ENCODE results near the gene SUDS3. TPM values are rescaled to one million over a fixed set of nuclear protein-coding genes. Genes with fewer than 3 reads are reported as not detected.
"Not testable (repeated sequence)": the region's sequence is repeated elsewhere in the genome, so short reads cannot be mapped to it uniquely, and the experiment has no call there.

SUDS3 gene
- total RNA-seq, 1 donor from 2014 or later, result 44.8 TPM

DNA sequence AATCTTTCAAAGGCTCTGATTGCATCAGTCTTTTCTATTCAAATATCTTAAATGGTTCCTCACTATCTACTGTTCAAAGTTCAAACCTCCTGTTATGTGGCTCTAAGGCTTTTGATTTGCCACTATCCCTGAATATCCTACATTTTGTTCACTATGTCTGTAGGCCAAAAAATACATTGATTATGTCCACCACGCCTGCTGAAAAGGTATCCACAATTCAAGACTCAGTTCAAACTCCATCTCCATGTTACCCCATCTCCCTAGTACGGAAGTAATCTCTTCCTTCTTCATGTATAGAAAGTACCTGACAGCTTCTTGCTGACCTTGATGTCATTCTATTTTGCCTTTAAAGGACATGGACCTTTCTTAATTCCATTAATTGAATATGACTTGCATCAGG, 28.4 kb upstream of the SUDS3 start:
- no peaks in the 10 kb centered on the region for H3K27me3 Mint-ChIP-seq (ENCODE audit: low read depth)
- H3K4me3 Mint-ChIP-seq, result no peak overlapping the region
- H3K27ac Mint-ChIP-seq (ENCODE audit: unreplicated experiment), result no peak overlapping the region
- no peaks in the 10 kb centered on the region for H3K9me3 Mint-ChIP-seq
- H3K4me1 Mint-ChIP-seq, result peaks cover 4% of the 10 kb centered on the region
- H3K36me3 Mint-ChIP-seq (ENCODE audit: low read depth), result no peaks in the 10 kb centered on the region
- TF ChIP-seq, protein P1, sequence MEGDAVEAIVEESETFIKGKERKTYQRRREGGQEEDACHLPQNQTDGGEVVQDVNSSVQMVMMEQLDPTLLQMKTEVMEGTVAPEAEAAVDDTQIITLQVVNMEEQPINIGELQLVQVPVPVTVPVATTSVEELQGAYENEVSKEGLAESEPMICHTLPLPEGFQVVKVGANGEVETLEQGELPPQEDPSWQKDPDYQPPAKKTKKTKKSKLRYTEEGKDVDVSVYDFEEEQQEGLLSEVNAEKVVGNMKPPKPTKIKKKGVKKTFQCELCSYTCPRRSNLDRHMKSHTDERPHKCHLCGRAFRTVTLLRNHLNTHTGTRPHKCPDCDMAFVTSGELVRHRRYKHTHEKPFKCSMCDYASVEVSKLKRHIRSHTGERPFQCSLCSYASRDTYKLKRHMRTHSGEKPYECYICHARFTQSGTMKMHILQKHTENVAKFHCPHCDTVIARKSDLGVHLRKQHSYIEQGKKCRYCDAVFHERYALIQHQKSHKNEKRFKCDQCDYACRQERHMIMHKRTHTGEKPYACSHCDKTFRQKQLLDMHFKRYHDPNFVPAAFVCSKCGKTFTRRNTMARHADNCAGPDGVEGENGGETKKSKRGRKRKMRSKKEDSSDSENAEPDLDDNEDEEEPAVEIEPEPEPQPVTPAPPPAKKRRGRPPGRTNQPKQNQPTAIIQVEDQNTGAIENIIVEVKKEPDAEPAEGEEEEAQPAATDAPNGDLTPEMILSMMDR (conservative IDR thresholded peaks at IDR 0.05), result no peak
- no peak for DNase-seq (ENCODE audit: low read depth, low spot score)

DNA sequence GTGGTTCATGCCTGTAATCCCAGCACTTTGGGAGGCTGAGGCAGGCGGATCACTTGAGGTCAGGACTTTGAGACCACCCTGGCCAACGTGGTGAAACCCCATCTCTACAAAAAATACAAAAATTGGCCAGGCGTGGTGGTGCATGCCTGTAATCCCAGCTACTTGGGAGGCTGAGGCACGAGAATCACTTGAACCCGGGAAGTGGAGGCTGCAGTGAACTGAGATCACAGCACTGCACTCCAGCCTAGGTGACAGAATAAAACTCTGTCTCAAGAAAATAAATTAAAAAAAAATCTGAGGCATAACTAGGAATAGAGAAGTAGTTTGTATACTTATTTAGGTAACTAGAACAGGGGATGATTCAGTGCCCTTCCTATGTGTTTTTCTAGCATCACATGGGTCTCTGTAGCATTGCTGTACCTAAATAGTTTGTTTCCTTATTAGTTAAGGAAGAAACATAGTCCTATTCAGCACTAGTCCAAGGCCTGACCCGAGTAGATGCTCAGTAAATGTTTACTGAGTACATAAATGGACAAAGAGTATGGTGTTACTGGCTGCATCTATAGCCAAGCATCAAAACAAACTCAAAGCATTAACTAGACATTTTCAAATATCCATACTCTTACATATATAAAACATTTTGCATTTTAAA, 25.3 kb upstream of the SUDS3 start:
- TF ChIP-seq, protein P1 (conservative IDR thresholded peaks at IDR 0.05), result no peak
- no peaks in the 10 kb centered on the region for H3K27me3 Mint-ChIP-seq (ENCODE audit: low read depth)
- peaks cover 2% of the 10 kb centered on the region for H3K36me3 Mint-ChIP-seq (ENCODE audit: low read depth)

DNA sequence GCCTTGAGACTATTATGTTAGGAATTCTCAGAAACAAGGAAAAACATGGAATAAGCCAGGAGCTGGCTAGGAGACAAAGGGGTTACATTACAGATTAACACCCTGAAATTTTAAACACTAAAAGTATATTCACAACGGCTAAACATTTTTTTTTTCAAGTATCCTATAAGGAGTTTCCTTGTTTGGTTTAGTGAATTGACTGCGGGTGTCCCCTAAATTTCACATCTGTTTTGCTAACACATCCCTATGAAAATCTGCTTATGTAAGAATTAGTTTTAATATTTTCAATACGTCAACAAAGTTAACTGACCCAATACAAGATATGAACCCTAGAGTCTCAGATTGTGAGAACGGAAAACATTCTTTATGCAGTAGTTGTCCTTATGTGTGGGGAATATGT, 22.6 kb upstream of the SUDS3 start:
- Mint-ChIP-seq H3K4me1 (peaks cover 13% of the 10 kb centered on the region), H3K27ac (ENCODE audit: unreplicated experiment) (no peak overlapping the region), H3K27me3 (ENCODE audit: low read depth) (no peaks in the 10 kb centered on the region), H3K36me3 (ENCODE audit: low read depth) (peaks cover 2% of the 10 kb centered on the region), H3K9me3 (peaks cover 3% of the 10 kb centered on the region), H3K4me3 (no peak overlapping the region)
- TF ChIP-seq, protein P1 (conservative IDR thresholded peaks at IDR 0.05), result no peak
- DNase-seq (ENCODE audit: low read depth, low spot score), result no peak

More for the DNA sequence above, 25.3 kb upstream of the SUDS3 start:
- Mint-ChIP-seq H3K4me3 (no peak overlapping the region), H3K27ac (ENCODE audit: unreplicated experiment) (no peak overlapping the region), H3K9me3 (peaks cover 3% of the 10 kb centered on the region), H3K4me1 (no peaks in the 10 kb centered on the region)
- DNase-seq (ENCODE audit: low read depth, low spot score), result no peak

DNA sequence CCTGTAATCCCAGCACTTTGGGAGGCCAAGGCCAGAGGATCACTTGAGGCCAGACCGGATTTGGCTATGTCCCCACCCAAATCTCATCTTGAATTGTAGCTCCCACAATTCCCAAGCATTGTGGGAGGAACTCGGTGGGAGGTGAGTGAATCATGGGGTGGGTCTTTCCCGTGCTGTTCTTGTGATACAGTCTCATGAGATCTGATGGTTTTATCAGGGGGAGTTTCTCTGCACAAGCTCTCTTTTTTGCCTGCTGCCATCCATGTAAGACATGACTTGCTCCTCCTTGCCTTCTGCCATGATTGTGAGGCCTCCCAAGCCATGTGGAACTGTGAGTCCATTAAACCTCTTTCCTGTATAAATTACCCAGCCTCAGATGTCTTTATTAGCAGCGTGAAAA, 21.9 kb upstream of the SUDS3 start:
- peaks cover 18% of the 10 kb centered on the region for H3K4me1 Mint-ChIP-seq
- H3K27me3 Mint-ChIP-seq (ENCODE audit: low read depth); DNase-seq (ENCODE audit: low read depth, low spot score); H3K4me3 Mint-ChIP-seq; H3K27ac Mint-ChIP-seq (ENCODE audit: unreplicated experiment); H3K9me3 Mint-ChIP-seq; H3K36me3 Mint-ChIP-seq (ENCODE audit: low read depth): not testable (repeated sequence)

DNA sequence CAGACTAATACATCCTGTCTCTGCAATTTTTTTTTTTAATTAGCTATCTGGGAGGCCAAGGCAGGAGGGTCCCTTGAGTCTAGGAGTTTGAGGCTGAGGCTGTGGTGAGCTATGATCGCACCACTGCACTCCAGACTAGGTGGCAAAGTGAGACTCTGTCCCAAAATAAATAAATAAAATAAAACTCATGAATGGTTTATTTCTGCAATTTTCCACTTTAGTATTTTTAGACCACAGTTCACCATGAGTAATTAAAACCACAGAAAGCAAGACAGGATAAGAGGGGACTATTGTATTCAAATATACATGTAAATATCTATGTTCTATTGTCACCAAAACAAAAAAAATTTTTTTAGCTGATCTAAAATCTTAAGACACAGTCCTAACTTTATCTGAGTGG, 21.5 kb upstream of the SUDS3 start:
- no peak for DNase-seq (ENCODE audit: low read depth, low spot score)
- TF ChIP-seq, protein P1 (conservative IDR thresholded peaks at IDR 0.05), result no peak
- Mint-ChIP-seq H3K36me3 (ENCODE audit: low read depth) (peaks cover 2% of the 10 kb centered on the region), H3K27ac (ENCODE audit: unreplicated experiment) (no peak overlapping the region), H3K27me3 (ENCODE audit: low read depth) (no peaks in the 10 kb centered on the region), H3K9me3 (peaks cover 3% of the 10 kb centered on the region), H3K4me3 (no peak overlapping the region), H3K4me1 (peaks cover 18% of the 10 kb centered on the region)

DNA sequence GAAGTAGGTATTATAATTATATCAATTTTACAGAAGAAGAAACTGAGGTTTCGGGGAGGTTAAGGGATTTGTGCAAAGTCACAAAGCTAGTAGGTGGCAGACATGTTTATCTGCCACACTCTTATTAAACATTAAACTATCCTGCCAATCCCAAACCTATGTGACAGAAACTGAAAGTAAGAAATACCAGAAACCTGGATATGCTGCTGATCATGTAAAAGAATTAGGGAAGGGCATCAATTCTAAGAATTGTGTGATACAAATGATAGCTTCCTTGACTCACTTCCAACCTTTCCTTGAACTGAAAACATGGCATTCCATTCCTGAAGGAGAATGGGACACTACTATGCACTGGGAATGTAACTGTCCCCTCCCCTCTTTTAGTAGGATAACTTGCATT, 20.5 kb upstream of the SUDS3 start:
- DNase-seq (ENCODE audit: low read depth, low spot score), result no peak
- H3K4me1 Mint-ChIP-seq, result peaks cover 18% of the 10 kb centered on the region
- no peaks in the 10 kb centered on the region for H3K27me3 Mint-ChIP-seq (ENCODE audit: low read depth)
- H3K4me3 Mint-ChIP-seq, result no peak overlapping the region
- H3K36me3 Mint-ChIP-seq (ENCODE audit: low read depth), result peaks cover 2% of the 10 kb centered on the region
- H3K27ac Mint-ChIP-seq (ENCODE audit: unreplicated experiment), result no peak overlapping the region
- peaks cover 3% of the 10 kb centered on the region for H3K9me3 Mint-ChIP-seq
- TF ChIP-seq, protein P1 (conservative IDR thresholded peaks at IDR 0.05), result no peak
